GM19043 (cell line): ENCODE results near the gene OR2A1.
"Not testable (repeated sequence)": the region's sequence is repeated elsewhere in the genome, so short reads cannot be mapped to it uniquely, and the experiment has no call there.

Experiments used
- ATAC-seq: cut with Tn5 transposase; IDR thresholded peaks from one replicate; pipeline ENCODE4 v1.9.1; 2021; ENCODE audit warnings: low read depth; ENCODE audit not compliant: unreplicated experiment

The OR2A1 gene, protein sequence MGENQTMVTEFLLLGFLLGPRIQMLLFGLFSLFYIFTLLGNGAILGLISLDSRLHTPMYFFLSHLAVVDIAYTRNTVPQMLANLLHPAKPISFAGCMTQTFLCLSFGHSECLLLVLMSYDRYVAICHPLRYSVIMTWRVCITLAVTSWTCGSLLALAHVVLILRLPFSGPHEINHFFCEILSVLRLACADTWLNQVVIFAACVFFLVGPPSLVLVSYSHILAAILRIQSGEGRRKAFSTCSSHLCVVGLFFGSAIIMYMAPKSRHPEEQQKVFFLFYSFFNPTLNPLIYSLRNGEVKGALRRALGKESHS

DNA sequence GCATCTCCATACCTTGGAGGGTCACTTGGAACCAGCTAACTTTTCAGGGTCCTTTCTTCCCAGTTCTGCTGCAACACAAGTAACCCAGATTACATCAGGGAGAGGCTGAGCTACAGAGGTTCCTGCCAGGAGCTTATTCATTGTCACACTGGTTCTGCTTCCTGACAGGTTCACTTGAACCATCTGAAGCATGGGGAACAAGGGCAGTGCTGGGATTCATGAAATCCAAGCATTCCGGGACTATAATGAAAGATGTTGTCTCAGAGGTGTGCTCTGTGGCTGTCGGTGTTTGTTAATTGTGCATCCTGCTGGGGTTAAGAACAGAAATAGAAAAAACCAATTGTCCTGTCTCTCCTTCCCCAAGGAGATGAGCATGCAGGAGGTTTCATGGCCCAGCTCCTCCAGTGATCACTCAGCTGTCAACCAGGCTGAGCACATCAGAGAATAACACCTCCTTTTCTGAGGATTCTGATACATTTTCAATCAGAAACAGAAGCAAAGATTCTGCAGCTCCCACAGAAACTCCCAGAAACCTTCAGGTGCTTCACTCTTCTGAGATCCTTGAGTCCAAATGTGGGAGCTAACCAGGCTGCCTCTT, at the start of gene OR2A1:
Gene OR2A1, plus strand, starts transcription at position 548 of the 598 bp plus-strand sequence. CDS start 5,706 bp downstream, outside the sequence.
- ATAC-seq = not testable (repeated sequence)

DNA sequence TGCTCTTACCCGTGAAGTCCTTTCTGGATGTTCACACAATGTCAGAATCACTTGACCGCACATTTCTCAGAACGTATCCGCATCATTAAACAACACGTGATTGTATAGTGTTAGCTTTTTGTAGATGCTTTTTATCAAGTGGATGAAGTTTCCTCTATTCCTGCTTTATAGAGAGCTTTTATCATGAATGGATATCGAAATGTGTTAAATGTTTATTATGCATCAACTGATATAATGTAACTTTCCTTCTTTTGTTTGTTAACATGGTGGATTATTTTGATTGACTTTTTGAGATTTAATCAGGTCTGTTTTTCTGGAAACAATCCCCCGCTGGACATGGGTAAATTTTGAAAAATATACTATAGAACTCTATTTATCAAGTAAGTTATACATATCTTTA, 47.5 kb upstream of the OR2A1 start, which contains the start of gene OR2A7:
Gene OR2A7, minus strand, starts transcription at position 101 of the 400 bp plus-strand sequence. CDS start 5,164 bp downstream, outside the sequence.
- not testable (repeated sequence) for ATAC-seq

DNA sequence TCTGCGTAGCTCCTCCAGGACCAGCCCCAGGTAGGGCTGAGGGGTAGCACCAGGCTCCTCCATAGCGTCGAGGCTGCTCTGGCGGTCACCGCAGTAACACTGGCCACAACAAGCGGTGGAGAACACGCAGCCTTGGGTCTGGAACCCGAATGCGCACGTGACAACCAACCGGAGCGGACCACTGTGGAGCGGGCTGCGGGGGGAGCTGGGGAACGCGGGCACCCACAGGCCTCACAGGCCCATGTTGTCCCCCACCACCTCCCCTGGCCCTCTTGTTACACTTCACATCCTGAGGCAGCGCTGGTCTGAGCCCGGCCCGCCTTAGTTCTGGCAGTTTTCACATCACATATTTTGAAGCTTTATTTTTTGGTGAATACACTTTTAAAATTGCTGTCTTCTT, 43.0 kb upstream of the OR2A1 start, which contains the start of gene CTAGE8:
Gene CTAGE8, minus strand, starts transcription at position 101 of the 400 bp plus-strand sequence. Its CDS starts 38 bp downstream, at position 63.
- not testable (repeated sequence) for ATAC-seq

DNA sequence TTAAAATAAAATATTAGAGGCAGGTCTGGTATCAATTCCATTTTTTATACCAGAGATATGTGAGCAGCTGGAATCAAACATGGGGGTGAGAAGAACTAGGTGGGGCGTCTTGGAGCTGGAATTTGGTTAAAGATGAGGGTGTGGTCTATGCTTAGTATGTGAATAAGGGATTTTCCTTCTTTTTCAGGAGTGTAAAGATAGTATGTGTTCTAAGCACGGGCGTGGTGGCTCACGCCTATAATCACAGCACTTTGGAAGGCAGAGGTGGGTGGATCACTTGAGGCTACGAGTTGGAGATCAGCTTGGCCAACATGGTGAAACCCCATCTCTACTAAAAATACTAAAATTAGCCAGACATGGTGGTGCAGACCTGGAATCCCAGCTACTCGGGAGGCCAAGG, 36.9 kb upstream of the OR2A1 start:
- ATAC-seq = not testable (repeated sequence)

DNA sequence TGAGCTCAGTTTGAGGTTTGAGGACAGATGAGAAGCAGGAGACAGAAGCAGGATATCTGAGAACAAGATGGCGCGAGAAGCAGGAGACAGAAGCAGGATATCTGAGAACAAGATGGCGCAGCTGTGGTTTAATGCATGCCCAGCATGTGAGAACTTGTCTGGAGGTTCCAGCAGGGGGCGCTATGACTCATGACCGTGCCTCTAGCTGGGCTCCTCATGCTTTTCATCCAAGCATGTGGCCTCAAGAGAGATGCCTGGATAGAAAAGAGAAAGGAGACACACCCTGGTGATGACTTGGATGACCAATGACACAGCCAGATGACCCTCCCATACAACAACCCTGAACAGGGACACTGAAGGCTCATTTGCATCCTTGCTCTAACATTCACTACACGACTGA, 32.2 kb upstream of the OR2A1 start:
- ATAC-seq = peak; percentile 56

DNA sequence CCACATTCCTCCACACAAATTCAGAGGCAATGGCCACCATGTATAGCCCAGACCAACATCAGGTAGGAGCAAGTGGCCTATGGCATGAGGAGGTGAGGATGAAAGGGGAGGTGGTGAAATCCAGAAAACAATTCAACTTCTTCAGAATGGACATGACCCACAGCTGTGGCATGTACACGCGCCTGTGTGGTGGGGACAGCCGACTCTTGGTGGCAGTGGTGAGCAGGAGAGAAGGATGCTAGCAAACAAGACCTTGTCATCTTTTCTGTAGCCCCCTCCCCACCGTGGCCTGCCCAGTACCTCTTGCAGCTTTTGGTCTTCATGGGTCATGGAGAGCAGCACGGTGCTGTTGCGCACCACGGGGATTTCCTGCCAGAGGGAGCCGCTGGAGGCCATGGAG, 30.2 kb upstream of the OR2A1 start:
- ATAC-seq = not testable (repeated sequence)

DNA sequence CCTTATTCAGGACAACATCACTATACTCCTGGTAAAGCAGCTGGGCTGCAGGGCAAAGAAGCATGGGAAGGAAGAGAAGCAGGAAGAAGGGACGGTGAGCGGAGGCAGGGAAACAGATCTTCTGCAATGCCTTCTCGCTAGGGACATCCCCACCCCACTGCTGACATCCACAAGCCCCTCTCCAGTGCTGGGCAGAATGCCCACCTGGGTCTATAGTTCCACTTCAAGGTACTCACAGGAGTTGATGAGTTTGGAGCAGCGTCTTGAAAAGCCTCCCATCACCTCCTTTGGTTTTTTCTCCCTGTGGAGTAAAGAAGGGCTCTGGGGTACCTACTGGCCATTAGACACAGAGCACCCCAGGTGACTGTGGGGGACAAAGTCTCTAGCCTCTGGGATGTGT, 29.7 kb upstream of the OR2A1 start:
- not testable (repeated sequence) for ATAC-seq

DNA sequence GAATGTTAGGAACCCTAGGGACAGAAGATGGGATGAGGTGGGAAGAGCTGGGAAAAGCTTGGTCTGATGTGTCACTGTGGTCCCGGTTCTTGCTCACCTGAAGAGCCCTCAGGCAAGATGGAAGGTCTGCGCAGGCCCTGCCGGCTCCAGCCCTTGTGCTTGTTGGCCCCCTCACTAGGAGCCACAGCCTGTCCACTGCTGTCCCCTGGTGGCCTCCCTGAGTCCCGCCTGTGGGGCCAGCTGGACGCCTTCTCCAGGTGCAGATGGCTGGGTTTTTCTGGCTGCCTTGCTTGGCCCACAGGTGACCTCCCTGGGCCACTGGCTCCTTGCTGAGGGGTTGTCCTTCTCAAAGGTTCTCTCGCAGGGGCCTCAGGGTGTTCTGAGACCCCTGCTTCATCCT, 28.5 kb upstream of the OR2A1 start:
- ATAC-seq = not testable (repeated sequence)

DNA sequence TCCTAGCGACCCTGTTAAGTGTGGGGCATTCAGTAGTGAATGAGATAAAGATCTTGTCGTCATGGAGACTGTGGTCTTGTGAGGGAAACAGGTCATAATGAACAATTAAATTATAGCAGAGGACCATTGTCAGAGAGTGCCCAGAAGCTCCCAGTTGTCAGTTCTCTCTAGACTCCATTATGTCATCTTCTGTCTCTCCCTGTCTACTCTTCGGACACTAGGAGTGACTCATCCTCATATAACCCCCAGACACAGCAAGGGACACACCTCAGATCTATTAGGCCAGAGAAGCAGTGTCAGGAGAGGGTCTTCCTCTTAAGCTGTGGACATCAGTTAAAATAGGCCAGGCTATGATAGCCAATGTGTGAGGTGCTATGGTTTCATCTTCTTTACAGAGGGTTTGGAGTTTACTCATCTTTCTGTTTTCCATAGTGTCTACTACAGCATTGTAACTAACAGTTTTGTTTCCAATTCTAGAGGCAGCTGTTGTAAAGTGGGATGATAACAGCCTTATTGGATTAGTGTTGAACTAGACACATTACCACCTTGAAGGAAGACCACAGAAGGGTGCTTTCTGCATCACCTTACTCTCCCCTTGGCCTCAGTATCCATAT, 24.9 kb upstream of the OR2A1 start:
- not testable (repeated sequence) for ATAC-seq

DNA sequence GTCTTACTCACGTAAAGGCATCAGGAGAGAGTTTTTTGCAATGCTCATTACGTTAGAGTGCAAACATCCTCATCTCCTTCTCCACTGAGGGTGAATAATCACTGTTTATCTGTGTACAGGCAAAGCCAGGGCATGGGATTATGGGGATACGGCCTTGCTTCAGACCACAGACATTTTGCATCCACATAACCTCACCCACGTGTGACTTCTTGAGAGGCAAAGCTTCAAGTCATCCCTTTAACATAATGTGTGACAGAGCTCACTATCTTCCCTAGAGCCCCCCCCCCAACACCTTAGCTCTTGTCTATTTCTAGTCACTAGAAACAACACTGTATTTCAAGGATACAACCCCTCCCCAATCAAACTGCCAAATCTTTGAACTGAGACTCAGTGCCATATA, 20.6 kb upstream of the OR2A1 start:
- not testable (repeated sequence) for ATAC-seq

DNA sequence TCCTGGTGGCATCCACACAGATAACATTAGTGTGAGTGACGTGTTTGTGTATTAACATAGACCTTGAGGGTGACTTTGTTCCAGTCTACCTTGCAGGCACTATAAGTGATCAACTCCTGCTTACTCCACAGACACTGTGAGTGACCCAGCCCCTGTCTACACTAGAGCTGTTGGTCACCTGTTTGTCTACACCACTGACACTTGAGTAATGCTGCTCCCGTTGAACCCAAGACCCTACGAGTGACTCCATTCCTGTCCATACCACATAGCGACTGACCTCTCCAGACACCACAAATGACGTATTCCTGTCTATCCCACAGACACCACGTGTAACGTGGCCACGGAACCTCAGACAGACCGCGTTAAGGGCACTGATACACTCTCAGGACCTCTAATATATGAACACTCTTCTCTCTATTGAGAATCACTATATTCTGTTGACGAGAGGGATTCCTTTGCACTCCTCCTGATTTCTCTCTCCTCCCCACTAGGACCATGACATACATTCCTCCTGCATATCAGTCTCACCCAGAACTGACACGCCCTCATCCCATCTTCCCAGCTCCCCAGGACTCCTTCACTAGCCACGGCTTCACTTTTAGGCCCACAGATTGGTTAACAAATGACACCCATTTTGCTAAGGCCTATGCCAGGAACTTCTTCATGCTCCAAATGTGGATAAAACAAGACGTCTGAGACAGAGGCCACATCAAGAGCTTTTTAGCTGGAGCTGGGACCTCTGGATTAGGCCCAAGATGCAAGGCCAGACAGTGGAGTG, 19.6 kb upstream of the OR2A1 start:
- ATAC-seq = not testable (repeated sequence)

DNA sequence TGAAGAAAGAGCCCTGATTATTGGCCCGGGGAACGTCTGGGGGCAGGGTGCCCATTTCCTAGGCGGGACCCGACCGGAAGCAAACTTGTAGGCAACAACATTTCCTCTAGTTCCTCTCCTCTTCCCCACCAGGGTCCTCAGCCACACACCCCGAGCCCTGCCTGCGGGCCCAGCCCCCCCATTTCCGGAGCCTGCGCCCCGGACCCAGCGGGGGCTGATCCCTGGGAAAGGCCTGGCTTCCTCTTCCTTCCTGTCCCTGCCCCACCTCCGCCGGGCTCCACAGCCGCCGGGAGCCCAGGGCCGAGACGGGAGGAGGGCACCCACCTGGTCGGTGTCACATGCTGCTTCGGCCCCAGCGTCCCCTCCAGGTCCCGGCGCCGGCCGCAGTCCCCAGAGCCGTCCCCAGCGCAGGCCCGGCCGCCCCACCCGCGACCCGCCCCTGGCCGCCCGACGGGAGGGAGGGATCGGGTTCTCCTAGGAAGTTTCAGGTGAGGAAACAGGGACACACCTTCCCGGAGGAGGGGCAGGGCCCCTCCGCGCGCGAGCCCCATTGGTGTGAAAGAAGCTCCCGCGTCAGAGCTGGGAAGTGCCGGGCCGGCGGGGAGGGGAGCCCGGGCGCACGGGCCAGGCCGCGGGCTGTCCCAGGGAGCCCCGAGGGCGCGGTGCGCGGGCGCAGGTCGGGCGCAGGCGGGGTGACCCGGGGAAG, 18.3 kb upstream of the OR2A1 start:
- peak; percentile 69 for ATAC-seq

DNA sequence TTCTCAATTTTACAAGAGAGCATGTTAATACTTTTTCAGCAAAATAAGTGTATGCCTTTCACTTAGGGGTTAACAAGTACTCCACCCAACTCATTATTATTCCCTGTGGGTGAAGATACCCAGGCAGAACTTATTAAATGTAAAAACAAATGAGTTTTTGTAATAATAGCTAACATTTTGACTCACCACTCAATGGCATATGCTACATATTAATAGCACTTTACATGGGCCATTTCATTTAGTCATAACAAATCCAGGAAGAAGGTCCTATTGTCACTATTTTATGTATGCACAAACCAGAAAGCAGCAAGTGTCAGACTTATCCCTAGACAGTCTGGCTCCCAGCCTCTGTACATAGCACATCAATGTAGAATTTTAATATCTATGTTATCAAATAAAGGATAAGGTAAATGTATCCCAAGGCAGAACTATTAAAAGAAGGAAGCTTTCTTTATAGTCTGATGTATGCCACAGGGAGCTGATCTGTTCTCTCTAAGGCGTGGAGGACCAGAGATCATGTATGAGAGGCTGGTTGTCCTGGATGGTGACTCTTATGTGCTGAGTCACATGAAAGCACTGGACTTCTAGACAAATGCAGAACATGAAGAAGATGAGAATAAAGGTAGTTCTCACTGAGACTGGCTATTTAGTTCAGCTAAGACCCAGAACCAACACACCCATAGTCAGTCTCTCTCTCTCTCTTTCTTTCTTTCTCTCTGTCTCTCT, 9.5 kb upstream of the OR2A1 start:
- not testable (repeated sequence) for ATAC-seq

DNA sequence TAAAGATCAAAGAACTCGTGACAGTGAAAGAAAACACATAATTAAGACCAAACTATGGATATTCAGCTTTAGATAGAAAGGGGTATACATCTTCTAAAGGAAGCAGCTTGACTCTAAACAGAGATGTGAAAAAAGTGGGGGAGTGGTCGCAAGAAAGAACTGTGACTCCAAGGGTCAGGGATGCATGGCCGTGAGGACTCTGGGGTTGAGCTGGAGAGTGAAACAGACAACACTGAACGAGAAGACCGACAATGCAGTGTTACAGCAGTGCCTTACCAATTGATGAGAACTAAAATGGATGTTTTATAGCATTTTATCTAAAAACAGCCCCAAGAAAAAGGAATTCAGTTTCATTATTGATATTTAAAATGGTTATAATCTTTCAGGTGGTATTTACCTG, 8.6 kb upstream of the OR2A1 start:
- not testable (repeated sequence) for ATAC-seq

DNA sequence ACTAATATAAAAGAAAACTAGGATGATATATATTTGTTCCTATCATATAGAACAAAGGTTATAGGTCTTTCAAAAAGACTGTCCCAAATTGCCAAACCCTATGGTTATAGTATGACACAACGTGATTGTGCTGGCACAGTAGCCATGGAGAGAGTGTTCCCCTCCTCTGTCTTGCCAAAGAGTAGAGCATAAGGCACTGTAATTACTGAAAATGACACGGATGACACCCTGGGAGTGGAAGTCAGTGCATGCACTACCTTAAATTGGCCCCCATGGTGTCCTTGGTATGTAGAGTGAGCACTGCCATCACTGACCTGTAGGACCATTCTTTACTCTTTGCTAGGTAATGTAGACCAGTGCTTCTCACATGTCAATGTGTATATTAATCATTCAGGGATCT, 7.1 kb upstream of the OR2A1 start:
- ATAC-seq = not testable (repeated sequence)

DNA sequence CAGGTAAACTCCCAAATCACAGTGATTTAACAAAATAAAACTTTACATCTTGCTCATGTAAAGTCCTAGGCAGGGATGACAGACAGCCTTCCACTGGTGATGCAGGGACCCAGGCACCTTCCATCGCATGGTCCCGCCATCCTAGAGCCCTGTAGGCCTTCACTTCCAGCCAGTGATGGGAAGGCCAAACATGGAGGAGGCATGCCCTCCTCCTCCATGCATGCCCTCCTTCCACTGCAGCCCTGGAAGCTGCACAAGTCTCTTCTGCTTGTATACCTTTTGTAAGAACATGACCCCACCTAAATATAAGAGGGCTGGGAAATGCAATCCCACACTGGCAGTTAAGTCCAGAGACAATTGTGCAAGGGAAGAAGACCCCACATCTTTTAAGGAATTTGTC, 2.5 kb upstream of the OR2A1 start:
- ATAC-seq = not testable (repeated sequence)

DNA sequence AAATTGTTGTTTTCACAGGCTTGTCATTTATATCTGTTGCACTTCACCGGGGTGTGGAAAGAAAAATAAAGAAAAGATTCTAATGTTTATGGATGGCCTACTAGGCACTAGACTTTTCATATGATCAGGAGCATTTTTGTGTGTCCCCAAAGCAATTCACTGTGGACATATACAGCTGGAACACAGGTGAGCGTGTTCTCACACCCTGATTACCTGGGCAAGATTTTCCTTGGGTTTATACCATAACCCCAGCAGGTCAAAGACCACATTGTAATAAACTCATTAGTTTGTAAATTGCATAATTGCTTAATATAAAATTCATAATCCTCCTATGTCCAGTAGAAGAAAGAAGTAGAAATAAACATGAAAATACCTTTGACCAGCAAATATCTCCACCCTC, 1.0 kb upstream of the OR2A1 start:
- not testable (repeated sequence) for ATAC-seq

DNA sequence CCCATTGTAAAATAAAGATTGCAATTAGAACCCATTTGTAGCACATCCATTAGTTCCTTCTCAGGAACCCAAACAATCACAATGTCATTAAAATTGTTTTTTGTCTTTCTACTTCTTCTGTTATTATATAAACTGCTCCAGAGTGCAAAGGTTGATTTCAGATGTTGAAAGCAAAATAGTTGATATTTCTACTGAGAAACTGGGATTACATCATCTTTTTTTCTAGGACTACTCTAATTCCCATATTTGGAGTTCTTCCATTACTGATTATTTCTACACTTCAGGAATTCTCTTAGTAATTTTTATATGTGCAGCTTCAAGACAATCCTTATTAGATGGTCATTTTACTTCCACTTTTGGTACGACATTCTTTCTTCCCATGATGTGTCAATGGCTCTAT, 5.3 kb downstream of the OR2A1 start:
- not testable (repeated sequence) for ATAC-seq

DNA sequence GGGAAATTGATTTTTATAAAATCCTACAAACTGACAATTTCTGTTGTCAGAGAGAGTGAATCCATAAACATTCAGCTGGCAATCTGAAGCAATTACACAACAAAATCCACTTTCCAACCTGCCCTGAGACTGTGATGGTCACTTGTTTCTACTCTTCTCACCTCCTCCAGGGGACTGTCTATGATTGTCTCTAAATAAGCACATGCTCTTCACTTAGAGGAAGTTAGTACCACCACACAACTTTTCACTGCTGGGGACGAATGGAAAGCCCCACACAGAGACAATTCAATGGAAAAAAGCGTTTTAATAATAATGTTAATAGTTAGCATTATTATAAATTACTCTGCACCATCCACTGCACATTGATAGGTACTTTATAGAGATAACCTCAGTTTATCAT, 7.3 kb downstream of the OR2A1 start:
- not testable (repeated sequence) for ATAC-seq
